GM18951 (cell line): ENCODE measurements around the gene SPACA5.
A peak's percentile ranks its signal among the peaks of the same experiment; 100 is the strongest.
"Not testable (repeated sequence)": the region's sequence is repeated elsewhere in the genome, so short reads cannot be mapped to it uniquely, and the experiment has no call there.

ENCODE experiments used
- POLR2A ChIP-seq: IDR thresholded peaks from 4 replicates; pipeline ENCODE4 v1.6.1; 2011; ENCODE audit warnings: mild to moderate bottlenecking; ENCODE audit not compliant: insufficient read length, insufficient read depth; ENCODE audit errors: extremely low read depth
- in situ Hi-C: fragments of 300-500 bp; cut with MboI; formaldehyde crosslinking; loops from one replicate; pipeline ENCODE4 v1.12.0; 2022; ENCODE audit warnings: low sequenced_read_pairs, mixed read lengths, inconsistent platforms; ENCODE audit not compliant: unreplicated experiment

SPACA5 gene

DNA sequence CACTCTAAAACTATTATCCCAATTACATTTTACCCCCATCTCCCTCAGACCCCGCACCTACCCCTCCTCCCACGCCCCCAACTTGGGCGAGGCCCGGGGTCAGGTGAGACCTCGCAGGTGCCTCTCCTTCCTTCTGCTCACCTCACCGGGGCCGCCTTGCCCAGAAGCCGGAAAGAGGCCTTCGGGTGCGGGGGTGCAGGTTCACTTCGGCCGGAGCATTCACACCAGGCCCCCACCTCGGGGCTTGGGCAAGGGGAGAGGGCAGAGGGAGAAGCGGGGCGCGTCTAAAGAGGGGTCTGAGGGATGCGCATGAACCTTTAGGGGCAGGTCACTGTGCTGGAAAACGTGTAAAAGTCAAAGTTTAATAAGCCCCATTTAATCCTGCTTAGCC, 3.4 kb upstream of the SPACA5 start:
- in situ Hi-C loops, result no loop called here
- TF ChIP-seq POLR2A, result no peak

DNA sequence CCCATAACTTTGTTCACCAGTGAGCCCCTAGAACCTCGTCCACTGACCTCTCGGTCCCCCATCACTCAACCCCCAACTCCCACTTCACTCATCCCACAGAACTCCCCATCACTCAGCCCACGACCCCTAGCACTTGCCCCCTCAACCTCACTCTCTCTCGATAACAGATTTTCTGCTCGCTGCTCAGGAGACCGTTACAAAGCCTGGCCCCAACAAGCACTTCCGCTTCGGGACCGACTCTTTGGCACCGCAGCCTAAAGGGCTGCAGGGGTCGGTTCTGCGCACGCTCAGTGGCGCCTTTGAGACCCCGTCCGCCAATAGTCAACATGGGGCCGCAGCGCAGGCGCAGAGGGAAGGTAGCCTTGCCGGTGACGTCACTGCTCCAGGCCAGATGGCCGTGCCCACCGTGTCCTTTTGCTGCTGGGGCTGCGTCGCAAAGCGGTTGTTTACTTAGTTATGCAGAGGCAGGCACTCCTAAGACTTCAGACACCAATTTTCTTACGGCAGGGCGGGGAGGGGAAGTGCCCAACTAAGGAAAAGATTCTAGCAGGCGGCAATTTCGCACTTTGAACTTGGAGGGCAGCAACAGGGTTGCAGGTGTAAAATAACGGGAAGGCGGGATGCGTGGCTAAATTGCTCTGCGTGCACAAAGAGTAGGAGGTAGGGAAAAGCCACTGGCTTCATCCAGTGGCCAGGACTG, 2.9 kb upstream of the SPACA5 start, which contains the start of gene ZNF182:
TSS of gene ZNF182 (minus strand) at position 232 of the 700 bp plus-strand sequence. CDS start 1,380 bp downstream, outside the sequence.
- in situ Hi-C loops, result no loop called here

DNA sequence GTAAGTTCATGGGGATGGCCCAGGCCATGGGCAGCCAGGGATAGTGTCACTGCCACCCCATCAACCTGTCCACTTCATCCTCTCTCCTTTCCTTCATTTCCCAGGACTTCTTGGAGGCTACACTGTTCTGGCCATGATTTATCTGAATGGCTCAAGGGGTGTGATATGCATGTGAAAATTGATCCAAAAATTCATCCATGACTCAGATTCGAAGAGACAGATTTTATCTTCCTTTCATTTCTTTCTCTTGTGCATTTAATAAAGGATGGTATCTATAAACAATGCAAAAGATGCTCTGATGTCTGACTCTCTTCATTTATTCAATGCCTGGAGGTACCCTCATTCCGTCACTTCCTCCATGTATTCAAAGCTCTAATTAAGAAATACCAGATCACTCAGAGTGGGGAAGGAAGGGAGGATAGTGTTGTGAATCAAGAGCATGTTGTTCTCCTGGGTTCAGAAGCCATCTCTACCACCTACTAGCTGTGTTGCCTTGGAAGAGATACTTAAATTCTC, 2.7 kb downstream of the SPACA5 start:
- in situ Hi-C loops, result not testable (repeated sequence)

More for the DNA sequence above, 2.9 kb upstream of the SPACA5 start, which contains the start of gene ZNF182:
- peak; percentile 72 for TF ChIP-seq POLR2A

DNA sequence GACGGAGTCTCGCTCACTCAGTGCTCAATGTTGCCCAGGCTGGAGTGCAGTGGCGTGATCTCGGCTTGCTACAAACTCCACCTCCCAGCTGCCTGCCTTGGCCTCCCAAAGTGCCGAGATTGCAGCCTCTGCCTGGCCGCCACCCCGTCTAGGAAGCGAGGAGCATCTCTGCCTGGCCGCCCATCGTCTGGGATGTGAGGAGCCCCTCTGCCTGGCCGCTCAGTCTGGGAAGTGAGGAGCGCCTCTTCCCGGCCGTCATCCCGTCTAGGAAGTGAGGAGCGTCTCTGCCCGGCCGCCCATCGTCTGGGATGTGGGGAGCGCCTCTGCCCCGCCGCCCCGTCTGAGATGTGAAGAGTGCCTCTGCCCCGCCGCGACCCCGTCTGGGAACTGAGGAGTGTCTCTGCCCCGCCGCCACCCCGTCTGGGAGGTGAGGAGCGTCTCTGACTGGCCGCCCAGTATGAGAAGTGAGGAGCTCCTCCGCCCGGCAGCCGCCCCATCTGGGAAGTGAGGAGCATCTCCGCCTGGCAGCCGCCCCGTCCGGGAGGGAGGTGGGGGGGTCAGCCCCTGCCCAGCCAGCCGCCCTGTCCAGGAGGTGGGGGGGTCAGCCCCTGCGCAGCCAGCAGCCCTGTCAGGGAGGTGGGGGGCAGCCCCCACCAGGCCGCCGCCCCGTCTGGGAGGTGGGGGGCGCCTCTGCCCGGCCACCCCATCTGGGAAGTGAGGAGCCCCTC, 10.0 kb downstream of the SPACA5 start:
- in situ Hi-C loops, result not testable (repeated sequence)

DNA sequence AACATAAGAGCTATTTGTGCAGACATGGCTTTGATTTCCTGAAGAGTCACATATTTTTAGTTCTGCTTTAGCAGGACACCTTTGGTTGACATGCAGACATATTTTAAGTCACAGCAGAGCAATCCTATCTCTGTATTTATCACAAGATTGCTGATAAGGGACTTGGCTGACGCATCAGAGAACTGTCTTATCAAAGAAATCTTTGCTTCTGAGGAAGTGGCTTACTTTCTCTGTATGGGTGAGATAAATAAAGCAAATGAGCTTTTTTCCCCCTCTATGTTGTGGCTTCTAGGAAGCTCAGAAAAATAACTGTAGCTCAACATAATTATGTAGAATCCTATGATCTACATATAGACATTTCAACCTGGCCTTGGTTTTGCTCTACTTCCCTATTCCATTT, 13.1 kb downstream of the SPACA5 start:
- in situ Hi-C loops, result not testable (repeated sequence)

DNA sequence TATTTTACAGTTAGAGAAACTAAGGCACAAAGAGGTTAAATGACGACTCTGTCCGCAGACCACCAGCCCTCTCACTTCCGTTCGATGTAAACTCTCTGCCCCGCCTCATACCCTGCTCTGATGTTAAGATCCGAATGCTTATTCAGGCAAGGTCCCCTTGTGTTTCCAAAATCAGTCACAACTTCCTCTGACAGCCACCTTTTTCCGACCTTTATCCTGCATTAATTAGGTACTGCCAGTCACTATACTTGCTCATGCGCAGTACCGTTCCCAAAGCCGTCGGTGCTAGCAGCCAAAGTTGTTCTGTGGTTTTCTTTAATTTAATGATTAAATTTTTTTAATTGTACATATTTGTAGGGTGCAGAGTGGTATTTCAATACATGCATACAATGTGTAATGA, 13.7 kb downstream of the SPACA5 start:
- in situ Hi-C loops, result not testable (repeated sequence)

DNA sequence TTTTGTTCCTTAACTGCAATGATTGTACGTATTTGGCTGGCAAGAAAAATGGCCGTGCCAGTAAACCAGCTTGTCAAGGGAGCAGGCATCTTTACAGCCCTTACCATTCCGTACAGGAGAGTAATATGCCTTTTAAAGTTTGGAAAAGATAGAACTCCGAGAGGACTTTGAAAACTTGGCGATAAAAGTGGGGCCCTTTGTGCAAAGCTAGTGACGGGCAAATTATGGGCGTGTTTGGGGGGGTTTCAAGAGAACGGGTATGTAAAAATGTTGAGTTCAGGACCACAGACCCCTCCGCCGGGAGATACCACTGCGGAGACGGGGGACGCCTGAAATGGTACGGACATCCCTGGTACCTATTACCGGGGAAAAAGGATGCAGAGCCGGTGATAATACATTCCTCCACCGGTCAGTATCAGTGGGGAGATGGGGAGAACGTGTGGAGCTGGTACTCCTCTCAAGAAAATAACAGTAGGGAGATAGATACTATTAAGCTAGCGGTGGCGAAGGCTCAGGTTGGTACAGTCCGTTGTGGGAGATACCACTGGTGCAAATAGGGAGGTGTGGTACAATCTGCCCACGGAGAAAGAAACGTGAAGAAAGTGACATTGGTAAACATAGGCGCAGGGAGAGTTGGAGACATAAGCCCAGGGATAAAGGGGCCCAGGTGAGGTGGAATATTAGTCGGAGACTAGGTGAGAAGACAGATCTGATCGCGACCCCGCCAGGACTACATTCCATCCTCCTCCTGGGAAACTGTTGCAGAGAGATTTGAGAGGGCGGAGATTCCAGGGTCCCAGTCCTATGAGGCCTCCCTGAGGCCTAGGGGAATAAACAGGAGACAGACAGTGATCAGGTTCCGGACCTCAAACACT, 14.5 kb downstream of the SPACA5 start:
- TF ChIP-seq POLR2A, result no peak
- in situ Hi-C loops, result no loop called here

DNA sequence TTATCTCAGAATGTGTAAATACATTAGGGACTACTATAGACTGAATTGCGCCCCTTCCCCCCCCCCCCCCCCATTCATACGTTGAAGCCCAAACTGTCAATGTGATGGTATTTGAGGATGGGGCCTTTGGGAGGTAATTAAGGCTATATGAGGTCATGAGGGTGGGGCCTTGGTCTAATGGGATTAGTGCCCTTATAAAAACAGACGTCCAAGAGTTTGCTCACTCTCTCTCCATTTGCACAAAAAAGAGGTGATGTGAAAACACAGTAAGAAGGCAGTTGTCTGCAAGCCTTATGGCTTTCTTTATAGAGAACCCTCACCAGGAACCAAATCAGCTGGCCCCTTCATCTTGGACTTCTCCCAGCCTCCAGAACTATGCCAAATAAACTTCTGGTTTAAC, 15.3 kb downstream of the SPACA5 start:
- in situ Hi-C loops, result no loop called here
- no peak for TF ChIP-seq POLR2A

DNA sequence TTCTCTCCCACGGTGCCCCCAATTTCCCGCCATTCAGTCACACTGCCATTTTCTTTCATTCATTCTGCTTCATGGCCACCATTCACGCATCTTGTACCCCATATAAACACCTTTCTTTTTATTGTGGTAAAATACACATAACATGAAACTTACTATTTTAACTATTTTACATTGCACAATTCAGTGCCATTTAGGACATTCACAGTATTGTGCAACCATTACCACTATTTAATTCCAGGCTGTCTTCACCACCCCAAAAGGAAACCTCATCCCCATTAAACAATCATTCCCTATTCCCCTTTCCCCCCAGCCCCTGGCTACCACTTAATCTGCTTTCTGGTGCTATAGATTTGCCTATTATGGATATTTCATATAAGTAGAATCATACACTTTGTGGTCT, 15.9 kb downstream of the SPACA5 start:
- TF ChIP-seq POLR2A, result no peak
- in situ Hi-C loops, result no loop called here

DNA sequence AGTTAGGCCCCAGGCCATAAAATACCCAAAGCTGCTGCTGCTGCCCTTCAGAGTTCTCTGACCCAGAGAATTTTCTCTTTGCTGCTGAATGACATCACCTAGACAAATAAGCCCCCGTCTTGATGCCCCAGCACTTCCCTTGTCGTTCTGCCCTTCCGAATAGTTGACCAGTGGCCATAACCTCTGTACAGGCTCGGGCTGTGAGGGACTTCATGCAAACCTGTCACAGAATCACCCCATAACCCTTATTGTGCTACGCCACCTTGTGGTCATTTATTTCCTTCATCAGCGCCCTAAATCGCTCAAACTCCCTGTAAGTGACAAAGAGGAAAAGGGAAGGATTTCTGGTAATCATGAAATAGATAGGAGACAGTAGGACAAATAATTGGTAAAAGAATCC, 18.8 kb downstream of the SPACA5 start:
- TF ChIP-seq POLR2A, result no peak
- in situ Hi-C loops, result loop anchor here (25.0 kb wide), 1 partner anchor 188 kb away; the partner anchor contains the start of gene ZNF81

DNA sequence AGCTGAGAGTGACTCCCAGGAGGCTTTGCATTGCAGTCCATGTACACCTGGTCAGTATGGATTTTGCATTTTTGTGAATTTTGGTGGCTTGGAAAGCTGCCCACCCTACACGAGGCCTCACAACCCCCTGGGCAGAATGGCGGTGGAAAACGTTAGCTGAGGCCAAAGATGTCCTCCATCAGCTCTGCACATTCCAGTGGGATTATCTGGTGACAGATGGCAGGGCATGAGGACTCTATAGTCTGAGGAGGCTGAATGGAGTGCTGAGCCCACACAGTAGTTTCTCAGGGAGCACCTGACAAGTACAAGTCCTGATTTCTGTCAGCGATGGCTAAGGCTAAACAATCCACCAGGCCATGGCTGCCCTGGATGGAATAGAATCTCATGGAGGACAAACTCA, 20.8 kb downstream of the SPACA5 start:
- in situ Hi-C loops, result loop anchor here (25.0 kb wide), 1 partner anchor 190 kb away; the partner anchor contains the start of gene ZNF81

DNA sequence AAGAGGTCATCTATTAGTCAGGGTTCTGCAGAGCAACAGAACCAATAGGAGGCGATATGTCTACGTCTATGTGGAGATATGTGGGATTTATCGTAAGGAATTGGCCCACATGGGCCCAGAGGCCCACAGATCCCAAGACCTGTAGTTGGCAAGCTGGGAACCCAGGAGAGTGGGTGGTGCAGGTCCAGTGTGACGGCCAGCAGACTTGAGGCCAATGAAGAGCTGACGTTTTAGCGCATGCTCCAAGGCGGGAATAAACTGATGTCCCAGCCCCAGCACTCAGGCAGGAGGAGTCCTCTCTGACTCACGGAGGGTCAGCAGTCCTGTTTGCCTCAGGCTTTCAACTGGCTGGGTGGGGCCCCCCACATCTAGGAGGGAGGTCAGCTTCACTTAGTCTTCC, 21.3 kb downstream of the SPACA5 start:
- TF ChIP-seq POLR2A, result no peak
- in situ Hi-C loops, result loop anchor here (25.0 kb wide), 1 partner anchor 191 kb away; the partner anchor contains the start of gene ZNF81

DNA sequence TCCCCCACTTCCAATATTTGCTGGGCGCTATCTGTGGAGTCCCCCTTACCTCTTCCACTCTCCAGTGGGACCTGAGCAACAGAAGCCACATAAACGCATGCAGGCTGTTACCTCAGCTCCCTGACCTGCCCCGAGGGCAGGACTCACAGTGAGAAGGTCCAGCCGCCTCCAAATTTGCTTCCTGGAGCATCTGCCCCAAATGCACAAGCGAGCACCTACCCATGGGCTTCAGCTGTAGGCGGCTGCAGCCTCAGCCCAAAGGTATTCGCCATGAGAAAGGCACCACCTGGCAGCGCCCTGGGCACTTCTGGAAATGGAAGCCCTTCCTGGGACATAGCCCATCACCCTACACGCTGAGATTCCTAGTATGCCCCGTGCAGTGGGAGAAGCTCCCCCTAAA, 23.4 kb downstream of the SPACA5 start:
- no peak for TF ChIP-seq POLR2A
- in situ Hi-C loops, result loop anchor here (25.0 kb wide), 1 partner anchor 193 kb away; the partner anchor contains the start of gene ZNF81

DNA sequence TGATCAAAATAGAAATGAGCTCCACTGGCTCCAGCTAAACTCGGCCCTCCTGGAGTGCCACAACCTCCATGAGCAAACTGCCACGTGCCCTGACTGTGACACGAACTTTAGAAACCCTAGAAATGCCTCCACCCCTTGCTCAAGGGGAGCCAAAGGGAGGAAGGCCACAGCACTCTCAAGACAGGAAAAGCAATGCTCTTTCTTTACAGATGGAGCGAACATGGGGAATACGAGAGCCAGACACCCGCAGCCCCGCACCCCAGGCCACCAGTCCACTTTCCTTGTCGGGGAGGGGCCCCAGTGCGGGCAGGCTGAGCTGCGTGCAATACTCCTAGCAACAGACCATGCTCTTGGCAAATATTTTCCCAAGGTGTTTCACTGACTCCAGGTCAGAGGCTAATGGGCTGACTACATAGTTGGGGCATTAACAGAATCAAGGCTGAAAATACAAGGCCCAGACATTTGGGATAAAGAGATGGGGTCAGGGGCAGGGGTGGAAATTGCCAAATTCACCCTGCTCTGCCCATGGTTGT, 23.9 kb downstream of the SPACA5 start:
- in situ Hi-C loops, result loop anchor here (25.0 kb wide), 1 partner anchor 193 kb away; the partner anchor contains the start of gene ZNF81
